Neural progenitor cell (in vitro differentiated cells): Measurements from ENCODE around the gene ZMYM4.

Source experiments
- CTCF ChIP-seq: fragments of 200-600 bp; sonication (generic); IDR thresholded peaks from 2 replicates; pipeline ENCODE4 v1.5.1; 2017; ENCODE audit warnings: antibody characterized with exemption, mild to moderate bottlenecking
- EZH2 ChIP-seq: fragments of 200-600 bp; sonication (generic); IDR thresholded peaks from 2 replicates; pipeline ENCODE4 v1.6.1; 2017; ENCODE audit warnings: antibody characterized with exemption, mild to moderate bottlenecking, moderate library complexity

- TF ChIP-seq CTCF (no peak), EZH2 (no peak)
Measured at GRCh38 chr1:35340519-35340918, 72.0 kb downstream of the ZMYM4 start.
